HG02840 (cell line): Measurements from ENCODE around the gene ABHD1.
"Not testable (repeated sequence)": the region's sequence is repeated elsewhere in the genome, so short reads cannot be mapped to it uniquely, and the experiment has no call there.

Experiments used
- ATAC-seq: cut with Tn5 transposase; IDR thresholded peaks from one replicate; pipeline ENCODE4 v1.9.1; 2021; ENCODE audit warnings: mild to moderate bottlenecking, moderate library complexity, moderate number of reproducible peaks; ENCODE audit not compliant: unreplicated experiment, low FRiP score

Gene ABHD1

GRCh38 chr2:27108221-27108620 is 15.4 kb upstream of the ABHD1 start:
- no peak for ATAC-seq

- ATAC-seq: no peak
Observed at GRCh38 chr2:27109083-27109482, 14.5 kb upstream of the ABHD1 start.

GRCh38 chr2:27110603-27111352 is 12.8 kb upstream of the ABHD1 start:
- ATAC-seq: not testable (repeated sequence)

- not testable (repeated sequence) for ATAC-seq
Observed at GRCh38 chr2:27111392-27112078, 12.1 kb upstream of the ABHD1 start.

GRCh38 chr2:27115519-27115918 is 8.1 kb upstream of the ABHD1 start:
- ATAC-seq: no peak

- no peak for ATAC-seq
Observed at GRCh38 chr2:27117995-27118524, 5.6 kb upstream of the ABHD1 start.

- ATAC-seq: no peak
Observed at GRCh38 chr2:27118525-27119329, 4.9 kb upstream of the ABHD1 start, which contains the start of gene CGREF1. Gene CGREF1, minus strand, starts transcription at chr2:27119128. Its CDS starts 14,762 bp downstream, at chr2:27104366.

GRCh38 chr2:27119330-27119670 is 4.3 kb upstream of the ABHD1 start:
- not testable (repeated sequence) for ATAC-seq

- no peak for ATAC-seq
Observed at GRCh38 chr2:27121906-27122305, 1.7 kb upstream of the ABHD1 start.

- no peak for ATAC-seq
Observed at GRCh38 chr2:27122791-27123190, 824 bp upstream of the ABHD1 start.

GRCh38 chr2:27125104-27125503 is 1.5 kb downstream of the ABHD1 start:
- ATAC-seq: no peak

GRCh38 chr2:27126252-27126710 is 2.7 kb downstream of the ABHD1 start:
- no peak for ATAC-seq

- no peak for ATAC-seq
Observed at GRCh38 chr2:27127883-27128667, 4.5 kb downstream of the ABHD1 start.

GRCh38 chr2:27128668-27129571 is 5.3 kb downstream of the ABHD1 start:
- no peak for ATAC-seq

GRCh38 chr2:27130396-27130795 is 6.8 kb downstream of the ABHD1 start:
- no peak for ATAC-seq

- no peak for ATAC-seq
Observed at GRCh38 chr2:27131429-27131828, 7.8 kb downstream of the ABHD1 start.

- ATAC-seq: no peak
Observed at GRCh38 chr2:27133195-27133875, 9.7 kb downstream of the ABHD1 start.
